ENCODE results near the gene WDR45B.

The WDR45B gene

DNA sequence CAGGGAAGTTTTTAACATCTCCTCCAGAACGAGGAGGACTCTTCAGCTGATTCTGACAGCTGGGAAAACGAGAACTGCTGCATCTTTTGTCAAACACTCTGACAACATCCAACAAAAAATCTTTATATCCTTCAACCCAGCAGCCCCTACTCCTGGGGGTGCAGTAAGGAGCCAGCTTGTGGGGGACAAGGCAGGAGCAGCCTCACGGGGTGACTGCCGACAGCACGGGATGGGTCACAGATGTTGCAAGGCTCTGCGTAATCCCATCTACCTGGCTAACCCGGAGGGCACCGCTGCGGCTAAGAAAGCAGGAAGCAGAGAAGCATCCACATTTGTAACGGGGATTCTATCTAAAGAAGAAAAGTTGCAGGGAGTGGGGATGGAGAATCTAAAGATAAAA, 28.6 kb downstream of the WDR45B start:
- no peak for DNase-seq

DNA sequence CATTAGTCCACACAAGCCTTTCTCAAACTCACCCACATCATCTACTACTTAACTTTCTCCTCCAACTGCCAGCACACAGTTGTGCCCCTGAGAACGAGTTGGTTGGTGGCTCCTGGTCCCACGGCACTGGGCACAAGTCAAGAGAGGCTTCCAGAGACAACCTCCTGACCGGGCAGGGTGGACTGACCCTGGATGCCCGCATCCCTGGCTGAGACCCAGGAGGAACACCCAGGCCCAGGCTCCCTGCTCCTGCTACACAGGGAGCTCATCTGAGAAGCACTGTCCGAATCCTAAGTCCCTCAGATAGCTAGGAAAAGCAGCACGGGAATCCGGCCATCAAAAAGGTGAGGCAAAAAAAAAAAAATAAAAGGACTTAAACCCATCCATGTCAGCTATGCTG, 29.0 kb downstream of the WDR45B start:
- DNase-seq, result no peak

DNA sequence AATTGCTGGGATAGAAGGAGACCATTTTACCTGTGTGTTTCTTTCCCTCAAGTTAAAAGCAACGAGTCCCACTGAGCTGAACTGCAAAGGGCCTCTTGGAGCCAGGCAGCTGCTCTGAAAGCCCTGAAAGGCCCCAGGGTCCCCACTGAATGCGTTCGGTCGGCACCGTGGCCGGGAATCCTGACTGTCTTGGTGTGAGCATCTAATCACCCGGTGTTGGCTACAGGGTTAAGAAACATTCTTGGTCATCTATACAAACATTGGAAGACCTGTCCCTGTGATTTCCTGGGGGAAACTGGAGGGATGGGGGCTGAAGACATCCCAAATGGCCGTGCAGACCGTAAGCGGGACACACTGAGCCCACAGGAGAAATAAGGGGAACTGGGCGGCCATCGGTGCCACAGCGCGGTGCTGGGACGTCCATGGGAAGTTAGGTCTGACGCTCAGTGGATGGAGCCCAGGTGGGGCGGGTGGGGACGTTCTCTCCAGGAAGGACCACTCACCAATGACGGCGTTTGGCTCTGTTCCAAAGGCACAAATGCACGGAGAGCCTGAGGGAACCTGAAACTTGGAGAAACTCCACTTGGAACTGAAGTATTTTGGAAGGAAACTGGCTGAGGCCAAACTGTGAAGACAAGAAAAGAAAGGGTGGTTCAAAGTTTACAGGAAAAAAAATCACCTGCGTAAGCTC, 32.1 kb downstream of the WDR45B start:
- DNase-seq, result no peak

DNA sequence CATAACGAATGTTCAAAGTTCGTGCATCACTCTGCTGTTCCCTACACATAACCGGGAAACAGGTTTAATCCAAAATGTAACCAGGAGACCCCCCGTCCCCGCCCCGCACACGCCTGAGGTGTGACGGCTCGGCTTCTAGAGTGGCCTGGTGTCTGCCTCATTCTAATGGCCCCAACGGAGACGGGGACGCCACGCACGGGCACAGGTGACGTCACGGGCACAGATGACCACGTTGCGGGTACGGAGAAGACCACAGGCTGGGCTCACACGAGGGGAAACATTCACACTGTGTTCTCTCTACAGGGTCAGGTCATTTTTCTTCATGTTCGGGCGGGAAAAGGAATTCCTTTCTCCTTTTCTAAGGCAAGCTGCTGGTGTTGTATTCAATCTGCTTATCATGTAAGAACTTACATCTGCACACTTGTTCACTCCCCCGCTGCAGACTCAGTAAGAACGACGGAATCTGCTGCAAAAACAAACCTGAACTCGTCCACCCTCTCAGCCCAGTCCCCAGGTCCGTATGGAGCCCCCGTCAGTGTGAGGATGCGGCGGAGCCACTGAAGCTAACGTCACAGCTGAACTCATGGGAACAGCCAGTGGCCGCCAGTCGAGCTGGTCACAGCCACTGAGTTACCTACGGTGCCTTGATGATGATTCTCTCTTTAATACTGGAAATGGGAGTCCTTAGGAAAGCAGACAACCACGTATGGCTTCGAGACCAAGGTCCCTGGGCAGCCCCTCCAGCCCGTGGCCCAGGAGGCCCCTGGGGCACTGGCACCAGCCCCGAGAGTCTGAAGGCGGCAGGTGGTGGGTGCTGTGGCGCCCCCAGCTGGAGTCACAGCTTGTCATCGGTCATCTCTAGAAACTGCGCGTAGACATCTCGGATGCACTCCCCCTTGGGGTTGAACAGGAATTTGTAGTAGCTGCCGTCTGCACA, 32.9 kb downstream of the WDR45B start:
- no peak for DNase-seq

DNA sequence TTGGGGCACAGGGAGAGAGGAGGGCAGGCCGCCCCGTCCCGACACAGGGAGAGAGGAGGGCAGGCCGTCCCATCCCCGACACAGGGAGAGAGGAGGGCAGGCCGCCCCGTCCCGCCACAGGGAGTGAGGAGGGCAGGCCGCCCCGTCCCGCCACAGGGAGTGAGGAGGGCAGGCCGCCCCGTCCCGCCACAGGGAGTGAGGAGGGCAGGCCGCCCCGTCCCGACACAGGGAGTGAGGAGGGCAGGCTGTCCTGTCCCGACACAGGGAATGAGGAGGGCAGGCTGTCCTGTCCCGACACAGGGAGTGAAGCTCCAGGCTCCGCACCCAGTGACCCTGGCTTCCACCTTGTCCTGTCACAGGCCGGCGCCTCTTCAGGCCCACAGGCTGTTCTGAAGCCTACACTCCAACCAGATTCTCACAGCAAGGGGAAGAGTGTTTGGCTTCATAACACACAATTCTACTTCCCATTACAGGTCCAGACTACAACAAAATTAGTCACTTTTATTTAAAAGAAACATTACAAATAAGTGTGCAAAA, 34.1 kb downstream of the WDR45B start:
- no peak for DNase-seq

DNA sequence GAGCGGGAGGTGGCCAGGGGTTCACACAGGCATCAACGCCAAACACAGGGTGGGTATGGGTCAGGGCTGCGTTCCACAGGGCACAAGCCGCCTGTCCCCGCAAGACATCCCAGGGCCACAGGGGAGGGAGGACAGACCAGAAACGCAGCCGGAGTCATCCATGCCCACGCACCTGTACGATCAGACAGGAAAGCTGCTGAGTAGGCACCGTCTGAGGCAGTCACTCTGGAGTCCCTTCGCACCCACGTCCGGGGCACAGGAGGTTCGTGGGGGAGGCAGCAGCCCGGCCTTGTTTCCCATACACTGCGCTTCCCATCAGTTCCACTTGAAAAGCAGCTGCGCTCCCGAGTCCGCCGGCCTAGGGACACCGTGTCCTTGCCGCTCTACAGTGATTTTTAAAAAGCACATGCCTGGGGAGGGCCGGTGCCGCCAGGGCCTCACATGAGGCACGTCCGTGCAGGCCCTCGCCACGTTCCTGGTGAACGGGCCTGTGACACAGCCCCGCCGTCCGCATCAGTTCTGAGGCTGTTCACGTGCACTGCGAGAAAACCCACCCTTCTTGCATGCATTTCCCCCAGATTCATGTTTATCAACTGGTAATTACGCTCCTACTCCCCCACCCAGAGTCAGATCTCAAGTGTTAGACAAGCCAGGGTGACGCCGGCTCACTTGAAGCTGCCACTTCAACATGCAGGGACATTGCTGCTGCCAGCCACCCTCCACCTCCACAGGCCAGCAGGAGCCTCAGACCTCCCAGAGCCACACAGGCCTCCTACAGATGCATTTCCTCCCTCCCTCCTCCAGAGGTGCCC, 34.8 kb downstream of the WDR45B start:
- no peak for DNase-seq

DNA sequence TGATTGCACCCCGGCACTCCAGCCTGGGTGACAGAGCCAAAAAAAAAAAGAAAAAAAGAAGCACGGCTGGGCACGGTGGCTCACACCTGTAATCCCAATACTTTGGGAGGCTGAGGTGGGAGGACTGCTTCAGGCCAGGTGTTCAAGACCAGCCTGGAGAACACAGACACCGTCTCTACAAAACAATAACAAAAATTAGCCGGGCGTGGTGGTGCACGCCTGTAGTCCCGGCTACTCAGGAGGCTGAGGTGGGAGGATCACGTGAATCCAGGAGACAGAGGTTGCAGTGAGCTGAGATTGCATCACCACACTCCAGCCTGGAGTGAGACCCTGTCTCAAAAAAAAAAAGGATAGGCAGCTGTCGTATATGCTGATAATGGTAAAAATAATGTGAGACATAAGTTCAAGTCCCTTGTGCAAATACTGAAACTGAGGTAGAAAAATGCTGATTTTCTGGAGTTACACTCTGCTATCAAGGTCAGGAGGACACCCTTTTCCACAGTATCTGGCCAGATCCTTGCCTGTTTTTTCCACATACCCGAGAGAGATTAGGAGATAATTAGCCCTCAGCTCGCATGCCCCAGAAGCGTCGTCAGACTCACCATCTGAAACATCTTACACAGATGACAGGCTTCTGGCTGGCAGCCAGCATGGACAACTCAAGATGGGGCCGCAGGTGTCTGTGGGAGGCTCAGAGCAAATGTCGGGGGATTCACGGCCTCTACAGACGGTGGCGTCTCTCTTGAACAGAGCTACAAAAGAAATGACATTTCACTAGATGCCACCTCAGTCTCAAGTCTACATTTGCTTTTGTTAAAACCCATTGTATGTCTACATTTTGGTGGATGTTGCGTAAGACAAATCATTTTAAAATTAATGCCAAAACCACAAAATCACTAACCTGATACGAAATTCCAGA, 36.8 kb downstream of the WDR45B start:
- DNase-seq, result no peak

DNA sequence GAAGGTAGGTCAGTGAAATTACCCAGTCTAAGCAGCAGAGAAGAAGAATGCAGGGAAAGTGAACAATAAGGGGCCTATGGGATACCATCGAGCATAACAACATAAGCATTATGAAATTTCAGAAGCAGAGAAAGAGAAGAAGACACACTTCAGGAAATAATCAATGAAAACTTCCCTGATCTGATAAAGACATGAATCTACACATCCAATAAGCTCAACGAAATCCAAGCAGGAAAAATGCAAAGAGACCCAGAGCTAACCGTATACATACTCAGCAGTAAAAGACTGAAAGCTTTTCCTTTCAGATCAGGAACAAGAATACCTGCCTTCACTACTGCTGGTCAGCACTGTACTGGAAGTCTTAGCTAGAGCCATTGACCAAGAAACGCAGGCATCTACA, 38.6 kb downstream of the WDR45B start:
- no peak for DNase-seq

DNA sequence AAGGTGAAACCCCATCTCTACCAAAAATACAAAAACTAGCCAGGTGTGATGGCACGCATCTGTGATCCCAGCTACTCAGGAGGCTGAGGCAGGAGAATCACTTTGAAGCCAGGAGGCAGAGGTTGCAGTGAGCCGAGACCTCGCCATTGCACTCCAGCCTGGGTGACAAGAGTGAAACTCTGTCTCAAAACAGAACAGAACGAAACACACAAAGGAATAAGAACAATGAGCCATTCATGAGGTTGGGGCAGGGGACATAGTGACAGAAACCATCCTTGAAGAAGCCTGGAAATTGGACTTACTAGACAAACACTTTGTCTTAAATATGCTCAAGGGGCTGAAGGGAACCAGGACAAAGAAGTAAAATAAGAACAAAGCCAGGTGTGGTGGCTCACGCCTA, 39.4 kb downstream of the WDR45B start:
- no peak for DNase-seq

DNA sequence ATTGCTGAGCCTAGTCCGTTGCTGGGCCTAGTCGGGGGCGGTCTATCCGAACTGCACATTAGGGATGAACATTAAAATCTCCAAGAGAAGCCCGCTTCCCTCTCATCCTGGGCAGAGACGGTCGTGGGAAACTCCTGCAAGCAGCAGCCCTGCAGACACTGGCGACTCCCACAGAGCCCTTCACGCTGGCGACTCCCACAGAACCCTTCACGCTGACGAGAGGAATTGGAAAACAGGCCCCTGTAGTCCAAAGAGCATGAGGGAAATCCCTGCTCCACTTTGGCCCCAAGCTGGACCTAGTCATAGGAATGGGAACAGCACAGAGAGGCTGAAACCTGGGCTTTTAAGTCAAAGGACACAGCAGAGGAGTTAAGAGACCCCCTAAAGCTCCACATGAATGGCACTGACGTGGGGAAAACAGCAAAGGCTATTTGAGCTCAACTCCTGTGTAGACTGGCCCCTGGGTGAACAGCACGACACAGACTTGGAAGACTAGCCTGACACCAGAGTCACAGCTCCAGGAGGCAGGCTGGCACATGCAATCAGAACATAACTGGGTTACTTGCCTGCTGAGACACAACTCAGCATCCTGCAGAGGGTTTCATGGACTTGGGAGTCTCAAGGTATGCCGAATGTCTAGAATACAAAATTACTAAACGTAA, 42.2 kb downstream of the WDR45B start:
- no peak for DNase-seq

DNA sequence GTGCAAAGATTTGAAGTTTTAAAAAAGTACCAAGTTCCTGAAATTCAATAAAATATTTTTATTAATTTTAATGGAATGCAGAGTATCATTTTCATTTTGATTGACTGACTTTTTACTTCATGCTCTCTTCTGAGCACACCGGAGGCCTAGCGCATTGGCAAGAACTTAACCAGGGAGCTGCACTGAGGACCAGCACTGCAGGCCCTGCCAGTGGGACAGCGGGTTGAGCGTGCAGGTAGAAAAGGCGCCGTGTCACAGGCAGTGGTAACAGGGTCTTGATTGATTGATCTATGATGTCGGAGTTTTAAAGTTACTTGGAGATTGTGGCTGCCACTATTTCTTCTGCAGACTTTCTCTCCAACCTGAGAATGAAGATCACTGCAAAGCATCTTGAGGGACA, 43.7 kb downstream of the WDR45B start:
- DNase-seq, result no peak

DNA sequence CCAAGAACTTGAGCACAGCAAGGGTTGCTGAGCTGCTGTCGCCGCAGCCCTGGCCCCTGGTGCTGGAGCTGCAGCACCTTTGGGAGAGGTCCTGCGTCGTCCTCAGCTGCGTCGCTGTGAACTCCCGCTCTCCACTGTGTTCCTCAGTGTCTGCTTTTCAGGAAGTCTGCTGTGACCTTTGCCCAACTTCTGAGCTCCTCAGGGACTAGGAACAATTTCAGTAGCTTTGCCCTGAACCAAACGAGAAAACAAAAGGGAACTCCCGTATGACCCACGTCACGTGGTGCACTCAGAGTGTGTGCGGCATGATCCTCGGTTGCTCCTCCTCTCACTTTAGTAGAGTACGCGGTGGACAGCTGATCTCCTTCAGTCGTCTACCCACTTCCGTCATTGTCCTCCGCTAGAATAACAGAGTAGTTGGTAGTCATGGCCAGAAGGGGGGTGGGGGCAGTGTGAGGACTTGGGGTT, 44.2 kb downstream of the WDR45B start:
- no peak for DNase-seq

DNA sequence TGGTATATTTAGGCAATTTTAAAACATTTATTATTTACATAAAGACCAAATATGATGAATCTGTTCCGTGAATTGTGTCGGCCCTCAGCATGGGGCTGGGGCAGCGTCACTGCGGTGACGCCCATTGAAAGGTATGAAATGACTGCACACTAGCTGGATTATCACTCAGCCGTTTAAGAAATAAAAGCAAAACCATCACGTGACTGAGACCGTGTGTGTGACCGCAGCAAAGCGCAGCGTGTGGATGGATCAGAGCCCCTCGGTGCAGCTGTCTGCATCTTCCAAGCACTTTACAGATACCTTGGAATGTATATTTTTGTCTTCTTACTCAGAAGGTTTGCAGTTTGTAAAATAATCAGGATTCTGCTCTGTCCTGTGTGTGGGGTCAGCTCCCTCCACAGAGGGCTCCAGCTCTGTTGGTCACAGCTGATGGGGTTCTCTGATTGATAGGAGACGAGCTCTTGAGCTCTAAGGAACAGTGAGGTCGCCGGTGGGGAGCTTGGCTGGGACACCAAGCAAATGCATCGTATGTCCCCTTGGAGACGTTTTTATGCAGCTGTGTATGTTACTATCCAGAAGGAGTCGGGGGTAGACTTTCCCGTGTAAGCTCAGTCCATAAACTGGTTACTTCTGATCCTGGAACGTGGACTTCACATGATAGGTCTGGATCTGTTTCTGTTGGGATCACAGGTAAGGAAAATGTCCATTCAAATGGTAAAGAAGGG, 45.1 kb downstream of the WDR45B start:
- no peak for DNase-seq

DNA sequence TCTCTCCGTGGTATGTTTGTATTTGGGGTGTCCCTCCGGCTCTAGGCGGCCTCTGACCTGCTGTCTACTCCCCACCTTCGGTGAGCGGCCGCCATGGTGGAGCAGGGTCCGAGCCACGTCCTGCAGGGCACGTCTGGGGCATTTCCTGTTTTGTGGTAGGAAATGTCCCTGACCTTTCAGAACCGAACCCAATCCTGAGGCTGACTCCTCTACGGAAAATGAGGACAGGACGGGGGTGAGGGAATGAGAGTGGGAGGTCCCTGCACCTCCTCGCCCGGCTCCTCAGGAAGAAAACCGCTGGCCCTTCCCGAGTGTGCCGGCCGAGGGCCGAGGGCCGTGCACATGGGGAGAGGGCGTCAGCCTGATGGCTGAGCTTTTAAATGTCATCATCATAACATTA, 45.8 kb downstream of the WDR45B start:
- DNase-seq, result no peak

DNA sequence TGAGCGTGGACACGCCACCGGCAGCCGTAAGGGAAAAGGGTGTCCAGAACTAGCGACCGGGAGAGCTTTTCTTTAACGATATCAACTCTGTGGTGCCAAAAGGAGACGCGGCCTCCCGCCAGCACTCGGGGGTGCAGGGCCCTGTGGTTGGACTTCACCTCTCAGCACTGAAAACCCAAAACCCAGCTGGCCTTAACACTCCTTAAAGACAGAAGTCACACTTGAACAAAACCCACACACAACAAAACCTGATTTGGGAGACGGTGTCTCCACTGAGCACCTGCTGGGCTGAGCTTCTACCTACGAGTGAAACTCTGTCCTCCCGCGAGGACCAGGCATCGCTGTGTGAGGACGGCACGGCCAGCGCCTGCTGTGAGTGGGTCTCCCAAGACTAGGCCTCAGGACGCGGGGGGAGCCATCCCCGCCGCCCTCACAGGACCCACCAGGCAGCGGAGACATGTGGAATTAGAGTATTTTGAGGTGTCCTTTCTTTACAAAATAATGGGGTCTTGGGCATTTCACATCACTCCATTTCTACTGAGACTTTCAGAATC, 46.7 kb downstream of the WDR45B start:
- DNase-seq, result no peak

DNA sequence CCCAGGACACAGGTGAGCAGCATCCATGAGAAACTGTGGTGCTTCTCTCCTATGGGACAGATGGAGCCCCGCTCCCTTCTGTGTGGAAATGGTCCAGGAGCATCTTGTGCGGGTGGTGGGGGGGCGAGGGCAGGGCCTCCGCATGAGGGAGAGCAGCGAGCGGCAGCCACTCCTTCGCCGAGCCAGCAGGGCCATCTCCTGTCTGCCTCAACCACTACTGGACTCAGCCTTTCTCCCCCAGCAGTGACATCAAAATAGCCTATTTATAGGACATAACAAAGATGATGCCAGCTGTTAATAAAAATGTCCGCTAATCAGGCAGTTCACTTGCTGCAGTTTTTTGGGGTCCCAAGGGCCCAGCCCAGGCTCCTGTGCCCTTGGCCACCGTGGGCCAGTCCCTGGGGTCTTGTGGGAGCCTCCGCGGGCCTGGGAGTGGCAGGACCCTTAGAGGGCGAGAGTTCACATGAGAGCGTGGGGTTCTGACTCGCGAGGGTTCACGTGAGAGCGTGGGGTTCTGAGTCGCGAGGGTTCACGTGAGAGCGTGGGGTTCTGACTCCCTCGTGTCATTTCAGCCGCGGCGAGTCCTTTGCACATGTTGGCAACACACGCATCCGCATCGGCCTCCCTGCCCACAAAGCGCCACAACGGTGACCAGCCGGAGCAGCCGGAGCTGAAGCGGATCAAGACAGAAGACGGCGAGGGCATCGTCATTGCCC, 47.4 kb downstream of the WDR45B start:
- no peak for DNase-seq

DNA sequence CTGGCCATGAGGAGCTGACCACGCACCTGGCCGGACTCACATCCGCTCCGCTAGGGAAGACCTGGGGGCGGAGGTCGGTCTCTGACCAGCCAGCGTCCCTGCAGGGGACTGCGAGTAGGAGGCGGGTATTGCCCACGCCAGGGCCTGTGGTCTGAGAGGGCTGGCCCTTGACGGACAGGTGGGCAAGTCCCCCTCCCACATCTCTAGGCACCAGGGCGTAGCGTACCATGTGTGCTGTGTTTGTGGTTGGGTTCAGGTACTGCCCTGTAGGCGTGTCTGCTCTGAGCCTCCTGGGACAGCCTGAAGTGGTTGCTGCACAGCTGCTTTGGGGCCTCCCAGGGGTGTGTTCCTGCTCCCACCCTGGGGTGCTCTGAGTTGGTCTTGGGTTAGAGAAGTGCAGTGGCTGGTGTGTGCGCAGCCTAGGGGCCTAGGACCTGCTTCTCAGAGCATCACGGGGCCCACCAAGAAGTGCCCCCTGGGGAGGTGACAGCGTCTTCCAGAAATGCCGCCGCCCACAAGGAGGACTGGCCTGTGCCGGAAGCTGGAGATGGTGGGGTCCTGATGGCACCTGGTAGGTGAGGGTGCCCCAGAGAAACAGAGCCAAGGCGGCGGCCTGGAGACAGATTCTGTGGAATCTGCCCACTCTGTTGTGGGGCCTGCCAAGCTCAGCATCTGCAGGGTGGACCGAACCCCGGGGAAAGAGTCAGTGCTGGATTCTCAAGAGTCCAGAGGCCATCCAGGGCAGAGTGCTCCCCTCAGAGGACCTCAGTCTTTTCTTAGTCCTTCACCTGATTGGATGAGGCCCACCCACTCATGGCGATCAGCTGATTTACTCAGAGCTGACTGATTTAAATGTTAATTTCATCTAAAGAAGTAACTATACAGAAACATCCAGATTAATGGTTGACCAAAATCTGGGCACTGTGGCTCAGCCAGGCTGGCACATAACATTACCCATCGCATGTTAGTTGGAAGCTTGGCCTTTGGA, 48.3 kb downstream of the WDR45B start:
- no peak for DNase-seq

Data from NCI-H2081 (cell line).